NCI-H446 (cell line): ENCODE data around the gene SRF.

Experiments
- DNase-seq, 2 experiments: peaks; one replicate each; lab custom pipeline; 2025; lab: John Stamatoyannopoulos, UW

Gene SRF

DNA sequence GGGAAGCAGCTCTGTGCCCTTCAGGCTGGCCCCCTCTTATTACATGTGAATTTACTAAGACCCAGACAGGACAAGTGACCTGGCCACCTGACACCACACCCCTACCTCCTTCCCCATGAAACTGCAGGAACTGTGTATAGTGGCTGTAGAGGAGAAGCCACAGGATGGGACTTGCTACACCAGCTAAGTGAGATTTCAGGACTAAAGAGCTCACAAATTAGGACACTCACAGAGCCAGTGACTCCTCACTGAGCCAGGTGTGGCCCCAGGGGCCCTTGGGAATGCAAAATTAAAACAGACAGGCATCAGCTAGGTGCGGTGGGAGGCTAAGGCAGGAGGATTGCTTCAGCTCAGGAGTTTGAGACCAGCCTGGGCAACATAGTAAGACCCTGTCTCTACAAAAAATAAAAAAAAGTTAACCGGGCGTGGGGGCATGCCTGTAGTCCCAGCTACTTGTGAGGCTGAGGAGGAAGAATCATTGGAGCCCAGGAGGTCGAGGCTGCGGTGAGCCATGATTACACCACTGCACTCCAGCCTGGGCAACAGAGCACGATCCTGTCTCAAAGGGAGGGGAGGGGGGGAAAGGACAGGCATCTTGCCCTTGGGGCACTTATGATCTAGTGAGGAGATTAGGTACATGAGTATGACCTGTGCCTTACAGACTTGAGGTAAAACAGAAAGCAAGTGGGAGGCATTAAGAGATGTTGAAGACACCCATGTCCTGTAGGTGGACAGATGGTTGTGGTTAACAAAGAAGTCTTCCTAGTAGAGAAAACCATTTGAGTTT, 23.2 kb upstream of the SRF start:
- DNase-seq = no peak

DNA sequence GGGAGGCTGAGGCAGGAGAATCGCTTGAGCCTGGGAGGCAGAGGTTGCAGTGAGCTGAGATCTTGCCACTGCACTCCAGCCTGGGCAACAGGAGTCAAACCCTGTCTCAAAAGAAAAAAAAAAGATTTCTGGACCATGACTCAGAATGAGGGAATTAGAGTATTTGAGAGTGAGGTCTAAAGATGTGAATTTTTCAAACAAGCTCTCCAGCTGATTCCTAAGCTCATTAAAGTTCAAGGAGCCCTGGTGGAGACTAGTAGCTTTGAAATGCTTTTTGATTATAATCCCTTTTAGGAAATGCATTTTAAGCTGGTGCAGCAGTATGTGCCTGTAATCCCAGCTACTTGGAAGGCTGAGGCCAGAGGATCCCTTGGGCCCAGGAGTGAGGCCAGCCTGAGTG, 21.8 kb upstream of the SRF start:
- DNase-seq = no peak

DNA sequence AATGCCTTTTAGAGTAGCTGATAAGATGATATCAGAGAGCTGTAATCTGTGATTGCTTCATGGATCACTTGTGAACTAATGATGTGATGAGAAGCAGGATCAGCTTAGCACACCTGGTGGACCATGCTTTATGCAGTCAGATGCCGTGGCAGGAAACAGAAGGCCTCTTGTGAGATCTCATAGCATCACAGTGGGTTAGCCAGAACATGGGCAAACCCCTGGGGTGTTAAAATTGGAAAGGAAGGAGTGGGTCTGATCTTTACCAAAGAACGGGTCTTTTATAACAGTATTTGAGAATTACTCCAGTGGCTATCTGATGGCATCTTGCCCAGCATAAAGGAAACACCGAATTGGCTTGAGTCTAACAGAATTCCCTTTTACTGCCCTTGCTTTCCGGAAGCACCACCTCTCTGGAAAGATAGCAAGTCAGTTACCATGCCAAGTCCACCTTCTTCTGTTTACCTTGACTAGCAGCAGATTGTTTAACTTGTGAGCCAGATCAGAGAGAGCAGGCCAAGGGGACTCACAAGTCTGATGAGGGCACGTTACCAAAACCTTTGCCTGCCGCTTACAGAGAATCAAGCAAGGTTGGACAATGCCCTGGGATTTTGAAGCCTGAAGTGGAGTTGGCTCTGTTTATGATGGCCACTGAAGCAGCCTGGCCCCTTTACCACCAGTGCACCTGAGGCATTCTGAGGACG, 20.9 kb upstream of the SRF start:
- no peak for DNase-seq

DNA sequence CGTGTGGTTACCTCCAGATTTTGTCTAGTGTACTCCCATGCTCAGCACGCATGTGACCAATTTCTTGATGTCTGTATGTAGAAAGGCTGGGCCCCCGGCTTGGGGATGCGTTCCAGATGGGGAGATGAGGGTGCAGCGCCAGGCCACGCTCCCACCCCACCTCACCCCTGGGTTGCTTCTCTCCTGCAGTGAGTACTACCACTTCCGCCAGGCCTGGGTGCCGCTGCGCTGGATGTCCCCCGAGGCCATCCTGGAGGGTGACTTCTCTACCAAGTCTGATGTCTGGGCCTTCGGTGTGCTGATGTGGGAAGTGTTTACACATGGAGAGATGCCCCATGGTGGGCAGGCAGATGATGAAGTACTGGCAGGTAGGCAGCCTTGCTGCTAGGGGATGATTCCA, 11.5 kb upstream of the SRF start:
- DNase-seq = no peak

GRCh38 chr6:43163899-43164298, 7.2 kb upstream of the SRF start:
- no peak for DNase-seq

DNA sequence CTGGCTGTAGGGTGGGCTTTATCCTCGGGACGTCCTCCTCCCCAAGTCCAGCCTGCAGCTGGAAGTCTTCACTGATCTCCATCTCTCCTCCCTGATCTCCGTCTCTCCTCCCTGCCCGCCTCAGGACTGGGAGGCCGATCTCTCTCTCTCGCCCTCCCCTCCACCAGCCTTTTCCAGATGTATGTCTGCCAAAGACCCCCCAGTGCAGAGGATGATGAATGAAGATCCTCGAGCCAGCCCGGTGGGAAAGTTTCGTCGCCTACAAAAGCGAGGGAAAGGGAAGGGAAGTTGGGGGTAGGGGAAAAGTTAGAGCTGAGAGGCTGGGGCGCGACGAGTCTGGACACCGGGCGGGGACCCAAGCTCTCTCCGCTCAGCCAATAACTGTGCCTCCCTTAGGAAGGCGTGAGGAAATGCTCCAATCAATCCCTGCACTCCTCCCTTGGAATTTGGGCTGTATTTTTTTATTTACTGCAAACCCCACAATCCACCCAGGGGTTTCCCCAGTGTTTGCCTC, 595 bp upstream of the SRF start:
- peak; percentile 86 to 89 for DNase-seq

- no peak for DNase-seq
Observed at GRCh38 chr6:43171707-43172103, 636 bp downstream of the SRF start.

DNA sequence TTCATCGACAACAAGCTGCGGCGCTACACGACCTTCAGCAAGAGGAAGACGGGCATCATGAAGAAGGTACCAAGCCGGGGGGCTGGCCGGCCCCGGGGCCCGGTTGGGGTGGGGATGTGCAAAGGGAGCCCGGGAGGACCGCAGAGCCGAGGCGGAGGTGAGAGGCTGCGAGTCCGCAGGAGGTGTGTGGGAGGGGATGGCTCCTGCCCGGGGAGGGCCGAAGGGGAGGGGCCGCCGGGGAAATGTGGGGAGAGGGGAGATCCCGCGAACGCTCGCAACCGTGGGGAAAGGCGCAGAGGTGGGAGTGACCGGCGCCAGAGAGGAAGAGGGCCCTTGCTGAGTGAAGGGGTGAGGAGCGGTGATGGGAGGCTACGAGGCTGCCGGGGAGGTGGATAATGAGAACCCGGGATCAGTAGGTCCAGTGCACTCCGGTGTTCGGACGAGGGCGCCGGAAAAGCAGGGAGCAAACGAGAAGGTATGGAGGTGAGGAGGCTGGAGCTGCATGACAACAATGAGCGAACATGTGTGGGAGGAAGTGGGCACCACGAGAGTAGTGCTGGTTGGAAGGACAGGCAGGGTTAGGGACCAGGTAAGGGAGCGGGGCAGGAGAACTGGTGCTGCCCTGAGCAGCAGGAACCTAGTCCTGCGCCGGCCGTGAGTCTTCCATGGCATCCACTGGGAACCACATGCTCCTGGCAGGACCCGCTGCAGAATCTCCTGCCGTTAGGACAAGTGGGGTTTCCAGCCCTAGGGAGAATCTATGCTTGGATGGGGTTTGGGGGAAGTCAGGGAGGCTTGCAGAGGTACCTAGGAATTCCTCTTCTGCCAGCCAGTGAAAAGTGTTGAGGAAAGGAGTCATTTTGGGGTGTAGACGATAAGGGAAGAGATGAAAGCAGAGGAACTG, 1.3 kb downstream of the SRF start:
- no peak for DNase-seq

GRCh38 chr6:43173591-43174262, 2.7 kb downstream of the SRF start:
- DNase-seq = no peak

DNA sequence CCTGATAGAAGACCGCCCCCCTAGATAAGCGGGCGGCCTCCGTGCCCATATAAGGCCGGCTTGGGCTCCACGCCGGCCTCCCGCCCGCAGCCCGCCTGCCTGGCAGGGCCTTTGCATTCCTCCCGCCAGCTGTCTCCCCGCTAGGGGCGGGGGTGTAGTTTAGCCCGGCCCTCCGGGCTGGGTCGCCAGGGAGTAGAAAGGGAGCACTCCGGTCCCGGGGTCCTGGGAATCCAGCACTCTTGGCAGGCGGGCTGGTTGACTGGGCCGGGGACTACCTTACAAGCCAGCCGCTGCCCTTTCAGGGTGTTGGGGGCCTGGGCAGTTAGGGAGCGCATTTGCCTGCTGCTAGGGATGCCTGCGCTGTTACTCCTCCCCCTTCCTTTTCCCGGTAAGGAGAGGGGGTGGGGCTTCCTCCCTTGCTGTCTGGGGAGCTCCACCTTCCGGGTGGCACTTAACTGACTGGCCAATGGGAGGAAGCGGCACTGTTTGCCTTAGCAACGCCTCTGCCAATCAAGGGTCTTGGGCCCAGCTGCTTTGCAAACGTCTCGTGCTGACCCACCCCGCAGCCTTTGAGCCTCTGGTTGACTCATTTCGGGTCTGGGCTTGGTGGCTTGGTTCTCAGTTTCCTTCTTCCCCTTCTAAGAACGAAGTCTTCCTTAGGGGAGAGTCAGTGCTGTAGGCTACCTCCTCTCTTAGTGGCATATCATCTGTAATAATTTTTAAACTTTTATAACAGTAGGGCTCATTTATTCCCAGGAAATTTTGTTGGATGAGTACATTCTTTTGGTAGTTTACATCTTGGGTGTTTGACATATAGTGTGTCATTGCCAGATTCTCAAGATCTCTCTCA, 3.4 kb downstream of the SRF start:
- DNase-seq = peak; percentile 95 to 96

DNA sequence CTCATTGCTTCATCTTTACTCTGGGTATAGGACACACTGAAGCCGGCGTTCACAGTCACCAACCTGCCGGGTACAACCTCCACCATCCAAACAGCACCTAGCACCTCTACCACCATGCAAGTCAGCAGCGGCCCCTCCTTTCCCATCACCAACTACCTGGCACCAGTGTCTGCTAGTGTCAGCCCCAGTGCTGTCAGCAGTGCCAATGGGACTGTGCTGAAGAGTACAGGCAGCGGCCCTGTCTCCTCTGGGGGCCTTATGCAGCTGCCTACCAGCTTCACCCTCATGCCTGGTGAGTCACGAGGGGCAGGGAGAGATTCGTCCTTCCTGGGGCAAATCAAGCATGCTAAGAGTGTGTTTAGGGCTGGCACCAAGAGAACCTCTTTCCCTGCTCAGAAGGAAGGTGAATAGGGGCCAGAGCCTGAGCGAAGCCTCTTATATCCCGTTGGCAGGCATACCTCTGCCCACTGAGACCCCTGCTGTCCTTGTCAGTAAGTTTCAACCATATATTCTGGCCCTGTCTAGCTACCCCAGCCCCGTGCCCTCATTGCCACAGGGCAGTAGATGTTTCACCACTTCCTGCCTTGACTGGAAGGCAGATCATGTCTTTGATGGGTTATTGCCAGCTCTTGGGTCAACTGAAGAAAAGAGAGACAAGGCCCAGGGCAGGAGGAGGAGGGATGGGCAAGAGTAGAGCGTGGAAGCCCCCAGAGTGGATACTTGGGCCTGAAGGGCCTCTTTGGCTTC, 4.8 kb downstream of the SRF start:
- DNase-seq = no peak

- no peak for DNase-seq
Observed at GRCh38 chr6:43176423-43176786, 5.3 kb downstream of the SRF start.

DNA sequence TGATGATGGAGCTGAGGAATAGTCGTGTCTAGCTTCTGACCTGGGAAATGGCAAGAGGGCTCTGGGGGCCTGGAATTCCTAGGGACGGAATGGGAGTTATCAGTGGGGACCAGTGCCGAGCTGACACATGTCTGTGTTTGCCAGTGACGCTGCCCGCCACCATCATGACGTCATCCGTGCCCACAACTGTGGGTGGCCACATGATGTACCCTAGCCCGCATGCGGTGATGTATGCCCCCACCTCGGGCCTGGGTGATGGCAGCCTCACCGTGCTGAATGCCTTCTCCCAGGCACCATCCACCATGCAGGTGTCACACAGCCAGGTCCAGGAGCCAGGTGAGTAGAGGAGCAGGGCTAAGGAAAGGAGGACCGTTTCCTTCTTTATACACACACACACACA, 7.1 kb downstream of the SRF start:
- no peak for DNase-seq

DNA sequence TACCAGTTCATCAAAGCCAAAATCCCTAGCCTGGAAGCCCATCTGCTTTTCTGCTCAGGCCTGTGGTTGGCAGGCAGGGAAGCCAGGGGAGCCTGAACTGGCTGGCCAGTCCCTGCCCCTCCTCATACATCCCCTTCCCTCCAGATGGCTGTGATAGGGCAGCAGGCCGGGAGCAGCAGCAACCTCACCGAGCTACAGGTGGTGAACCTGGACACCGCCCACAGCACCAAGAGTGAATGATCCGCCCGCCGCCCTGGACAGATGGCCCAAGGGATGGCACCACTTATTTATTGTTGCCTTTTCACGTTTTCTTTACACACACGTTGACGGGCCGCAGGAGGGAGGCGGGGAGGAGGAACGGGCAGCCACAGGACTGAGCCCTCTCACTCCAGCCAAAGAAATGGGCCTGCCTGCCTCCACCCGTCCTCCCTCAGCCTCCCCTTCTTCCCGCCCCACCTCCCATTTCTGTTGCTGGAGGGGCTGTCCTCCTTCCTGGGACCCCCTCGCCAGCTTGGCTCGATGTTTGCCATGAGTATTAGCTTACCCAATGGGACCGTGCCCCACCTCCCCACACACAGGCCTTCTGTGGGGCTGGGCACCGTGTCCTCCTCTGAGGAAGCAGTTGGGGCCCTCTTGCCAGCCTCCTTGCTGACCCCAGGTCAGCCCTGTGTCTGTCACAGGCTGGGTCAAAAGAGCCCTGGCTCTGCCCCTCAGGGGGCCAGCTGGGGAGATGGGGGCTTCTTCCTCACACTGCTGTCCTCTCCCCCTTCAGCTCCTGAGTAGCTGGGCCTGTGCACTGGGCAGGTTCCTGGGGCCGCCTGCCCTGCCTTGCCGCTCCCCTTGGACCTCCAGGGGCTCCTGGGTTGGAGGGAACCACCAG, 8.1 kb downstream of the SRF start:
- DNase-seq = no peak

DNA sequence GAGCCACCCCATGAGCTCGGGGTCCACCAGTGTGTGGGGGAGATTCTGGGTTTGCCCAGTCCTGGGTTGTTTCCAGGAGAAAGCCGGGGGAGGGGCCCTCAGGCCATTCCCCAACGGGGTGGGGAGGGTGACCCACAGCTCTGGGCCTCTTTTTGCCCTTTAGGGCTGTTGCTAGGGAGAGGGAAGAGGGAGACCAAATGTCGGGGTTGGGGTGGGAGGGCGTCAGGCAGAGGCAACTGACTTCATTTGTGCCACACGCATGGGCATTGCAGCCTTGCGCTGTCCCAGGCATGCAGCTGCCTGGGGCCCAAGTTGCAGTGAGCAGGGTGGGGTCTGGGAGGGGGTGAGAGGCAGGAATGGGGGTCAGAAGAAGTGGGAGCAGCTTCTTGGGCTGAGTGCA, 9.0 kb downstream of the SRF start:
- no peak for DNase-seq

DNA sequence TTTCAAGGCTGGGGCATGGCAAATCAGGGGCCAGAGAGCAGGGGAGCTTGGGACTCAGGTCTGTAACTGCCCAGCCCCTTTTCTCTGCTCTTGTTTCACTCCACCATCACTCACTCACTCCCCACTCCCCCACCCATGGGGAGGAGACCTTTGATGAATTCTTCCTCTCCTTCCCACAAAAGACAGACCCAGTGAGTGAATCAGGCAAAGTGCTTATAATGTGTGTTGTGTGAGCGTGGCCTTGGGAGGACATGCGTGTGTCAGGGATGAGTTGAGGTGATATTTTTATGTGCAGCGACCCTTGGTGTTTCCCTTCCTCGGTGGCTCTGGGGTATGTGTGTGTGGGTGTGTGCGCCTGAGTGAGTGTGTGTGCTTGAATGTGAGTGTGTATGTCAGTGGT, 9.9 kb downstream of the SRF start:
- no peak for DNase-seq

DNA sequence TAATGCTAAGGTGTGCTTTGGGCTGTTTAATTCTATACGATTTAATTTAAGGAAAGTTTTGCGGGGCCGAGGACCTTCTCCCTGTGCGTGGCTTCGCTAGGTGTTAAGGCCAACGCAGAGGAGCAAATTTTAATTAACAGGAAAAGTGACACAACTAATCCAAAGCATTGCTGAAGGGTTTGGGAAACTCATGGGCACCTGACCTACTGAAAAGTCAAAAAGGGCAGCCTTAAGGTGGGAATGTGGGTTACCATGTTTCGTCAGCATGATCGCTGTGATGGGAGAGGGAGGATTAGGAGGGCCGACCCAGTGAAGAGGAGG, 10.5 kb downstream of the SRF start:
- DNase-seq = no peak

DNA sequence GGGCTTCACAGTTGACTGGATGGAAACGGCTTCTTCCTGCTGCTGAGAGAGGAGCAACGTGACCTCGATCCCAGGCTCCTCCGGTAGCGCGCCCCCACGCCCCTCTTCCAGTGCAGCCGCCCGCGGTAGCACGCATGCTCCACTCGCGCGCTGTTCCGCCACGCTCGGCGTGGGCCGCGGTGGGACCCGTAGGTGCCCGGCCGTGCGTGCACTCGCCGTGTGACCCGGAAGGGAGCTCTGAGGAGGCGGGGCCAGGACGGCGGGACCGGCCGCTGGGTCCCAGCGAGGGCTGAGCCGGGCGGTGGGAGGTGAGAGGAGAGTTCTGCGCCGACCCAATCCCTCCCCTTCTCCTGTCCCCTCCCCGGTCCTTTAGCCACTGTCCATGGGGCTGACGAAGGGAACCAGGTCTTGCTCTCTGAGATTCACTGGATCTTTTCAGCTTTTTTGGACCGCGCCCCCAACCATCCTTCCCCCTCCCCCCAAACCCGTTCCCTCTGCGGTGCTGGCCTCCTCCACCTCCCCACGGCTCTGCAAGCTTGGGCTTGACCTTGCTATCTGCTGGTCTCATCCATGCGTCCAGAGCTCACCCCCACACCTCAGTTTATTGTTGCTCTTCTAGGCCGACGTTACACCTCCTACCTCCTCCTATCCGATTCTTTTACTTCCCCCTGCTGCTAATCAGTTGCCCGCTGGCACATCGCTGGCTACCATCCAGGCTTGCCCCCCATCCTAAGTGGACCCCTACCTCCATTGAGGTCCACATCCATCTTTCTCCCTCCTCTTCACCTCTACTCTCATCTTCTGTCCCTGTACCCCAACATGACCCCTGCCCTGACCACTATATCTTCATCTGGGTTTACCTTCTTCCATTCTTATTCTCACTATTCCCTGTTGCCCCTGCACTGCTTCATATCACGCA, 11.1 kb downstream of the SRF start, which contains the start of gene CUL9:
TSS of gene CUL9 (plus strand) at position 255 of the 919 bp plus-strand sequence. CDS start 2,115 bp downstream, outside the sequence.
- DNase-seq = peak in 1 of 2 experiments; percentile 67
